NCI-H748 (cell line): Measurements from ENCODE around the gene COQ7.

Experiments used
- DNase-seq: peaks from one replicate; lab custom pipeline; 2025; ENCODE audit not compliant: unreplicated experiment; lab: John Stamatoyannopoulos, UW

Gene COQ7

DNA sequence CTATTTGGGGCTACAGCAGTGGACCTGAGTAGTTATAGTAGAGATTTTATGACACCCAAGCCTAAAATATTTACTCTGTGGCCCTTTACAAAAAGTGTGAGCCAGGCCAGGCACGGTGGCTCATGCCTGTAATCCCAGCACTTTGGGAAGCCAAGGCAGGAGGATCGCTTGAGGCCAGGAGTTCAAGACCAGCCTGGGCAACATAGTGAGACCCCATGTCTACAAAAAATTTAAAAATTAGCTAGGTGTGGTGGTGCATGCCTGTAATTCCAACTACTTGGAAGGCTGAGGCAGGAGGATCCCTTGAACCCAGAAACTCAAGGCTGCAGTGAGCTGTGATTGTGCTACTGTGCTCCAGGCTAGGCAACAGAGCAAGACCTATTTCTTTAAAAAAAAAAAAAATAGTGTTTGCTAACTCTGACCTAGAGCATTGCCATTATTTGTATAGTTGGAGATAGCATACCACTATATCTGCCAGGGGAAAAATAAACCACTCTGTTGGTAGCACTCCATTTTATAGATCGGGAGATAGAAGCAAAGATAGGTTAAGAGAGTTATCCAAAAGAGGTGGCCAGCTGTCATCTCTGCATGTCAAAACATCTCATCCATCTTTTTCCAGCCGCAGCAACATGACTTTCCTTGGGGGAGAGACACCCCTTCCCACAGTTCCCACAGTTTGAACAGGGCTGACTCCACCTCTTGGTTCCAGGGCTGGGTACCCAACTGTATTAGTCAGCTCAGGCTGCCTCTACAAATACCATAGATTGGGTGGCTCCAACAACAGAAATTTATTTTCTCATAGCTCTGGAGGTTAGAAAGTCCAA, 43.3 kb downstream of the COQ7 start:
- no peak for DNase-seq

DNA sequence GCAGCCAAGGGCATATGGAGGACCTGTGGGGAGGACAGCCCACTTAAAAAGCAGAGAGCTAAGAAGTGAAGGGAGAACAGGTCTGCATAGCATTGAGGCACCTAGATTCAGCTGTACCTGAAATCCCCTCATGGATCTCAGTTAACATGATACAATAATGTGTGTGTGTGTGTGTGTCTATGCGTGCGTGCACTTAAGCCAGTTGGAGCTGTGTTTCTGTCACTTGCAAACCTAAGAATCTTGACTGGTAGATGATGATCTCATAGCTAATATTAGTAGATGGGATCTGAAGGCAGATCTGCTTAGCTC, 44.6 kb downstream of the COQ7 start:
- DNase-seq: no peak

DNA sequence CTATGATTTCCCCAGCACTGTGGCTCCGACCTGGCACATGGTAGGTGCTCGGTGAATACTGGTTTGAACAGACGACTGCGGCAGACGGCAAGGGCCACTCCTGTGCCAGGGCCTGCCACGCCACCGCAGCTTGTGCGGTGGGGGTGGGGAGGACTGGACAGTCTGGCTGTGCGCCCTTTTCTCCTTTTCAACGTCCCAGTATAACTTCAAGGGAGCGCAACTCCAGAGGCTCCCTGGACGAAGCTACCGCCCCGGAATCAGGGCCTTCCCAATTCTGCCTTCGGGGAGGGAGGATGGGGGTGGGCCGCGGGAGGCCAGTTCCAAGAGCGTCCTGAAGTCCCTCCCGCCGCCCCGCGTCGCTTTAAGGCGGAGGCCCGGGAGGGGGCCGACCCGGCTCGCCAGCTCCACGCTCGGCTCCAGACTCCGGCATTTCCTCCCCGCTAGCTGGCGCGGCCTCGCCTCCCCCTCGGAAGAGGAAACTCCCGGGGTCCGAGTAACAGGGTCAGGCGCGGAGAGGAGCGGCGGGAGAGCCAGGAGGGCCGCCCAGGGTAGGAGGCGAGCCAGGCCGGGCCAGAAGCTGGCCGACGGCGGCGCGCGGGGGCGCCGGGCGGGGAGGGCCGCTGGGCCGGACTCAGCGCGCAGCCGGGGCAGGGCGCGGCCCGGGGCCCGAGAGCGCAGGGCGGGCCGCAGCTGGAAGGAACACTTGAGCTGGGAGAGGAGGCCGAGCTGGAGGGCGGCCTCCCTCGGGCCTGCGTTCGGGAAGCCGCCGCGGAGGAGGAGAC, 46.4 kb downstream of the COQ7 start, which contains the start of gene ITPRIPL2:
ITPRIPL2 (plus strand) TSS at position 388 of the 782 bp plus-strand sequence. CDS start 498 bp downstream, outside the sequence.
- peak; percentile 35 for DNase-seq

DNA sequence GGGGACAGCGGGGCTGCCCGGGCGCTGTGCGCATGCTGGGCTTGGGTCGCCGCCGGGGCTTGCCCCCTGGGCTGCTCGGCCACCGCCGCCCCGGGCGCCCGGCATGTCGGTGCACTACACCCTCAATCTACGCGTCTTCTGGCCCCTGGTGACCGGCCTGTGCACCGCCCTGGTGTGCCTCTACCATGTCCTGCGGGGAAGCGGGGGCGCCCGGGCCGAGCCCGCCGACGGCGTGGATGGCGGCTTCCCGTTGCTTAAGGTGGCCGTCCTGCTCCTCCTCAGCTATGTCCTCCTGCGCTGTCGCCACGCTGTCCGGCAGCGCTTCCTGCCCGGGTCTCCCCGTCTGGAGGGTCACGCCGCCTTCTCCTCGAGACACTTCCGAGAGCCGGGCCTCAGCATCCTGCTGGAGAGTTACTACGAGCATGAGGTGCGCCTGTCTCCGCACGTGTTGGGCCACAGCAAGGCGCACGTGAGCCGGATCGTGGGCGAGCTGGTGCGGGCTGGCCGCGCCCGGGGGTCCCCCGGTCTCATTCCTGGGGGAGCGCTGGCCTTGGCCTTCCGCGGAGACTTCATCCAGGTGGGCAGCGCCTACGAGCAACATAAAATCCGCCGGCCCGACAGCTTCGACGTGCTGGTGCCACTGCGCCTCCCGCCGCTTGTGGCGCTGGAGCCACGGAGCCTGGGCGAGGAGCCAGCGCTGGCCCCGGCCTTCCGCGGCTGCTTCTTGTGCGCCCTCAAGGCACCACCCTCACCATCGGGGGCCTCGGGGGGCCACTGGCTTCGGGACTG, 47.1 kb downstream of the COQ7 start:
- peak; percentile 44 for DNase-seq

DNA sequence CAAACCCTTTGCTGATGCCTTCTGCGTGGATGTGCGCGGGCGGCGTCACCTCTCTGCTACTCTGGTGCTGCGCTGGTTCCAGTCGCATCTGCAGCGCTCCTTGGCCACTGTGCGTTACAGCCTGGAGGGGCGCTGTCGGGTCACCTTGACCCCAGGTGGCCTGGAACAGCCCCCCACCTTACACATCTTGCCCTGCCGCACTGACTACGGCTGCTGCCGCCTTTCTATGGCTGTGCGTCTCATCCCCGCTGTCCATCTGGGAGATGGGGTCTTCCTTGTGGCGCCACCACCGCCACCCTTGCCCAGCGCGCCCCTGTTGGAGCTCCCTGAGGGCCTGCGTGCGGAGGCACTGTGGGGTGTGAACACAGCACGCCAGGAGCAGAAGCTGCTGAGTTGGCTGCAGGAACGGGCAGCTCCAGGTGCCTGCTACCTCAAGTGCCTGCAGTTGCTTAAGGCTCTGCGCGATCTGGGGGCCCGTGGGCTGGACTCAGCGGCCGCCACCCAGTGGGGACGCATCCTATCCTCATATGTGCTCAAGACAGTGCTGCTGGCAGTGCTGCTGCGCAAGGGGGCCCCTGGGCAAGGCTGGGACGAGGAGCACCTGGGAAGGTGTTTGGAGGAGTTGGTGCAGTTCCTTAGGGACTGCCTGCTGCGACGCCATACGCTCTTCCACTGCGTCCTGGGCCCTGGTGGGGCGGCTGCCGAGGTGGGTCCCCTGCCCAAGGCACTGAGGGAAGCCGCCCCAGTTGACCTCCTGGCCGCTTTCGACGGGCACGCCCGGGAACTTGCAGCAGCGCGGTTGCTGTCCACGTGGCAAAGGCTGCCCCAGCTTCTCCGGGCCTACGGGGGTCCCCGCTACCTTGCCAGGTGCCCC, 48.0 kb downstream of the COQ7 start:
- no peak for DNase-seq

DNA sequence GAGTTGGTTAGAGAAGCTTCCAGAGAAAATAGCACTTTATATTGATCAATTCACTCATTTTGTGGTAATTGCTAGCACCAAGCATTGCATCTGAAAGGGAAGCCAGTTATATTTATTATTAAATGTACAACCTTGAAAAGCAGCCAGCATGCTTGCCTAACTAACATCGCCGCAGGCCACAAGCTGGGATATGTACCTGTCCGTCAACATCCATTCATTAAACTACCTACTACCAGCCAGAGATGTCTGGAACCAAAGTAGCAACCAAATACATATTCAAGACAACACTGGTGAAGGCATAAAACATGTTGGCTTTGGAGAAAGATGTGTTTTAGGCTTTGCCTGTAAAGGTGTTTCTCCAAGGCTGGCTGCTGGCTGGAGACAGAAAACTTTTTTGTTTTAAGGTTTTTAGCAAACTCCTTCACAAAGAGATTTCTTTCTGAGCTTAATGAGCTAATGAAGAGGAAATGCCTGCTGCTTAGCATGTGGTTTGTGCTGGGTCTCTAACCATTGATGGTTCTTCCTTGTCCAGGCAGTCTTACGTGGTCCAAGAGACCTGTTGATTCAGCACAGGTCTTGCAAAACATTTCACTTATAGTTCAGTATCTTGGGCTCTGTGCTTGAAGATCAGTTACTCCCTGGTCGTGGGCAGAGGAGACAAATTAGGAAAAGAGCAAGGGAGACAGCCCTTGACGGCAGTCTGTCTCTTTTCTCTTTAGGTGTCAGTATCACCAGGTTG, 49.5 kb downstream of the COQ7 start:
- DNase-seq: no peak

DNA sequence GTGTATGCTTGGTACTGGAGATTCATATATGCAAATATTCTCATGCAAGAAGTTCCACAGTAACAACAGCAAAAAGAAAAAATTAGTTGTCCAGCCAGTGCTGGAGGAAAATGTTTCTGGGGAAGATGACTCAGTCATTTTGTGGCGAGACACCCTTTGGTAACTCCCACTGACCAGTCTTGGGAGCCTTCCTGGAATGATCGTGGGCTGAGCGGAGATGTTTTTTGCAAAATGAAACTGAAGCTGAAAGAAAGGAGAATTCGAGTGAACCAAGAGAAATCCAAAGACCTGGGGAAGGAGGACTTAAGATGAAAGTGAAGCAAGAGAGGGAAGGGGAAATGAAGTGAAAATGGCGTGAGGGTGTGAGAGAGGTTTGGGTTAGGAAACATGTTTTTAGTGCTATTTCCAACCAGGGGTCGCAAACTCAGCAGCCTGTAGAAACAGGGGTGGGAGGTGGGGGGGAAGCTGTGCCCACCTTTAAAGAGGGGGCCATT, 51.6 kb downstream of the COQ7 start:
- DNase-seq: no peak

DNA sequence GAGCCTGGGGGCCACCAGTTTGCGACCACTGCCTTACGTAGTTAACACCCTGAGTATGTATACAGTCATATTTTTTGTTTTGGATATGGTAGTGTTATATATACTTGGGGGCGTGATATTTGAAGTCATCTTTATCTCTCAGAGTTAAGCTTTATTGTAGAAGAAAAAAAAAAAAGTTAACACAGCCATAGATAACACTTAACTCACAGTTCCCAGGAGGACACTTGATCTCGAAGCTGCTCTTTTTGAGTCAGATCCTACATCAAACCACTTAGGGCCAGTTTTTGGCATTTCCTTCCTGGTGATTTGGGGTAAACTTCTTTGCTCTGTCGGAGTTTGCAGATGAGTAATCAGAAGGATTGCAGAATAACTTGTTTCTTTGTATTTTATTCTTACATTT, 52.1 kb downstream of the COQ7 start:
- DNase-seq: no peak

DNA sequence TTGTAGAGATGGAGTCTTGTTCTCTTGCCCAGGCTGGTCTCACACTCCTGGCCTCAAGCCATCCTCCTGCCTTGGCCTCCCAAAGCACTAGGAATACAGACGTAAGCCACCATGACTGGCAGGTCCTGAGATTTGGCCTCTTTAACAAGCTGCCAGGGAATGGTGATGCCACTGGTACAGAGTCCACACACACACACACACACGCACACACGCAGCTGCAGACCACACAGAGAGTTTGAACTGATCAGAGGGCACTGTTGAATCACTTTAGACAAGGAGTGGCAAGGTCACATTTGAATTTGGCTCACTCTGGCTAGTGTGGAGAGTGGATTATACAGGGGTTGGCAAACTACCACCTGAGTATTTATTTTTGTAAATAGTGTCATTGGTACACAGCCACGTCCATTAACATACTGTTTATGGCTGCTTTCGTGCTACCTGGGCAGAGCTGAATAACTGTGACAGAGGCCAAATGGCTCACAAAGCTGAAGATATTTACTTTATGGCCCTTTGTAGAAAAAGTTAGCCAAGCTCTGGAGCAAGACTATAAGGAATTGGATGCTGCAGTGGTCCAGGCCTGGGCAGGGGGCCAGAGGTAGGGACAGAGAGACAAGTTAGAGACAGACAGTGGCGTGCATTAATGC, 56.2 kb downstream of the COQ7 start:
- no peak for DNase-seq

DNA sequence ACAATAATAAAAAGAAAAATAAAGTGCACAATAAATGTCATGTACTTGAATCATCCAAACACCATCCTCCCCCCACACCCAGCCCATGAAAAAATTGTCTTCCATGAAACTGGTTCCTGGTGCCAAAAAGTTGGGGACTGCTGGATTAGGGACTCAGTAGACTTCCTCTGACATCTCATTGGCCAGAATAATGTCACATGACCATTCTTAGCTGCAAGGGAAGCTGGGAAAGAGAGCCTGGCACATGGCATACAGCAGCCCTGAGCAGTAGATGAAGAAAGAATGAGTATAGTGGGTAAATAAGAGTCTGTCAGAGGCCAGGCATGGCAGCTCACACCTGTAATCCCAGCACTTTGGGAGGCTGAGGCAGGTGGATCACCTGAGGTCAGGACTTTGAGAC, 58.9 kb downstream of the COQ7 start:
- DNase-seq: no peak

DNA sequence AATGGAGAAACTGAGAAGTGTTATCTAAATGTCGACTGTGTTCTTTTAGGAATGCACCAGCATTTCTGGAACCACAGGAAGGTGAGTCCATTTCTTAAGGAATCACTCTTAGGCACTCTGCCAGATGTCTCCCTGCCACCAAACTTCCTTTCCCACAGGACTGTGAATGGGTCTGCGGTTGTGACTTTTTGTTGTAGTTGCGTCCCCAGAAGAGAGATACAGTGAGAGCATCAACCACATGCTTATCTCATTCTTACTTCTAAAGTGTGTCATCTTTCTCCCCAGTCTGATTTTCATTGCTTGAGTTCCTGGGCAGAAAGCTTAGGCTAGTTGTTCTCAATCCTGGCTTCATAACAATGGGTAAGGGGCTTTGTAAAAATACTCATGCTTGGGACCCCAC, 59.8 kb downstream of the COQ7 start:
- DNase-seq: no peak

DNA sequence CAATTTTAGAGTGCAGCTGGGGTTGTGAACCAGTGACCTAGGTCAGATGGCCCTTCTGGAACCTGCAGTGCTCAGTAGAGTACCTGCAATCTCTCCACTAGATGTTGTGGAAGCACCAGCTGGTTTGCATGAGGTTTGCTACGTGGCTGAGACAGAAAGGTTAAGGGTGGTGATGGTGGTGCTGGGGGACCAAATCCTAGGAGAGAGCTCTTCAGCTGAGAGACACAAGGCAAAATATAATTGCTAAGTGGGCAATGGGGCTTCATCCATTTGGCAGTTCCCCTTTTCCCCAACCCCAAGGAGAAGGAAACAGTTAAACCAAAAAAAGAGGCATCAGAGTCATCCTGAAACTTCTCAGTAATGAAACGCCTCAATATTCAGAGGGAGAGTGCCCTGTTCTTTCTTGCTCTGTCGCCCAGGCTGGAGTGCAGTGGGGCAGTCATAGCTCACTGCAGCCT, 60.3 kb downstream of the COQ7 start:
- DNase-seq: no peak

DNA sequence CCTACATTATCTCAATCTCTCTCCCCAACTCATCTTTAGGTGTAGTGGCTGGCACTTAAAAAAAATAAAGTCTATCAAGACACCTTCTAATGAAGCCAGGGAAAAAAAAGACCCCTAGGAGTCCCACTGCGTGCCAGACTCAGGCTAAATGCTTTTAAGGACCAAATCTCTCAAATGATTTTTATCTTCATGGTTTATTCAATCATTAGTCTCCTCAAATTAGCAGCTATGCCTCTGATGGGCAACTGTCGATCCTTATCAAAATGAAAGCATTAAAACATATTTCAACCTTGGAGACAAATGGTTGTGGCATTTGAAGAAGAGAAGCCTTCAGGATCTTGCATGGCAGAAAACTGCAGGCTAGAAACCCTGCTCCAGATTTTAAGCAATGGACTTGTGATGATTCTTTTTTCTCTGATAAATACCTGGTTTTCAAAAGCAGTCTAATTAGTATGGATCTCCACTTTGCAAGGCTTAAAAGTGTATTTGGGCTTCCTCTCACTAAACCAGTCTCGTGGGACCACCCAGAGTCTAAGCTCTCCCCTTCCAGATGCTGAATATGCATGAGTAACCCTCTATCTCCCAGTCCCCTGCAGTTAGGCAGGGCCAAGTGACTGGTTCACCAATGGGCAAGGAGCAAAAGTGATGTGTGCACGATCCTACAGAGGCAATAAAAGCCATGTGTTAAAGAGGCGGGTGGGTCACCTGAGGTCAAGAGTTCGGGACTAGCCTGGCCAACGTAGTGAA, 61.2 kb downstream of the COQ7 start:
- DNase-seq: no peak
